HCT116 (cell line): Measurements from ENCODE around the gene C2orf80. TPM values are rescaled to one million over a fixed set of nuclear protein-coding genes. Genes with fewer than 3 reads are reported as not detected.

Experiments
- ATAC-seq: fragments of 200-7000 bp; cut with Tn5 transposase; 2 replicates; pipeline ENCODE4 v1.9.1; 2020; ENCODE audit warnings: mild to moderate bottlenecking, moderate library complexity
- BruUV-seq: library from RNA; stranded (reverse); fragments of 400-500 nt; replicated peaks from 2 replicates; lab custom pipeline; 2021; lab: Mats Ljungman, UMichigan
- CTCF ChIA-PET: fragments of 300-600 bp; sonication (Branson Sonifier 250); formaldehyde crosslinking; loops from one replicate; lab custom pipeline; 2021; ENCODE audit warnings: antibody characterized with exemption; lab: Charles Lee
- POLR2A ChIA-PET: fragments of 300-600, 350-600 bp; sonication (Branson Sonifier 250); formaldehyde crosslinking; loops from one replicate; lab custom pipeline; 2021; ENCODE audit warnings: antibody characterized with exemption; lab: Charles Lee
- RAD21 ChIA-PET, 2 experiments: fragments of 300-600 bp; sonication (Branson Sonifier 250); formaldehyde crosslinking; loops; one replicate each; lab custom pipeline; 2023; ENCODE audit warnings: low total read pairs in 2 of 2; ENCODE audit not compliant: uncharacterized antibody in 2 of 2, unreplicated experiment in 2 of 2, low non-redundant PET in 1 of 2; lab: Charles Lee
- DNase-seq: peaks from one replicate; pipeline ENCODE4 v3.0.0-alpha.2; 2010; ENCODE audit warnings: low read depth, low spot score
- H2AFZ ChIP-seq: fragments of 200-600 bp; shearing (Covaris generic), sonication (generic); 2 replicates; pipeline ENCODE4 v1.6.1; 2017; ENCODE audit warnings: low read depth, mixed run types, mixed read lengths, antibody characterized with exemption, low read length; ENCODE audit not compliant: poor library complexity, severe bottlenecking
- H3K27ac ChIP-seq: 2 replicates; pipeline ENCODE4 v1.5.1; 2012; ENCODE audit warnings: low read depth, low read length
- H3K27me3 ChIP-seq: fragments of 200-600 bp; sonication (generic); 2 replicates; pipeline ENCODE4 v1.6.1; 2016; ENCODE audit warnings: mixed run types, low read length, mixed read lengths; ENCODE audit not compliant: insufficient read depth
- H3K36me3 ChIP-seq, 2 experiments: fragments of 200-500 bp in 1 of 2; fragments of 200-600 bp in 1 of 2; sonication (Bioruptor generic) in 1 of 2; sonication (generic) in 1 of 2; 2 replicates each; pipeline versions ENCODE4 v1.5.1 to v1.6.1; 2014 to 2016; ENCODE audit warnings: low read length in 2 of 2, inconsistent platforms in 1 of 2, mixed read lengths in 1 of 2, mixed run types in 1 of 2; ENCODE audit not compliant: insufficient read depth in 2 of 2, control insufficient read depth in 1 of 2
- H3K4me1 ChIP-seq, 2 experiments: fragments of 200-600 bp in 1 of 2; sonication (generic) in 1 of 2; 2 replicates each; pipeline versions ENCODE4 v1.5.1 to v1.6.1; 2012 to 2017; ENCODE audit warnings: low read length in 2 of 2, inconsistent platforms in 1 of 2, mild to moderate bottlenecking in 1 of 2, mixed read lengths in 1 of 2, mixed run types in 1 of 2, moderate library complexity in 1 of 2; ENCODE audit not compliant: insufficient read depth in 2 of 2, control insufficient read depth in 1 of 2
- H3K4me2 ChIP-seq: fragments of 200-600 bp; sonication (generic); 2 replicates; pipeline ENCODE4 v1.6.1; 2017; ENCODE audit warnings: mixed run types, low read length, mixed read lengths
- H3K4me3 ChIP-seq, 2 experiments: fragments of 200-600 bp in 1 of 2; sonication (generic) in 1 of 2; replicated peaks in 1 of 2; 2 replicates each; pipeline ENCODE4 v1.5.1; 2011 to 2016; ENCODE audit warnings: low read length in 2 of 2, control low read depth in 1 of 2, low read depth in 1 of 2, mild to moderate bottlenecking in 1 of 2, mixed read lengths in 1 of 2, mixed run types in 1 of 2
- H3K79me2 ChIP-seq: fragments of 200-600 bp; sonication (generic); 2 replicates; pipeline ENCODE4 v1.6.1; 2017; ENCODE audit warnings: mild to moderate bottlenecking, mixed run types, low read length, moderate library complexity, mixed read lengths; ENCODE audit not compliant: insufficient read depth
- H3K9ac ChIP-seq: fragments of 200-600 bp; sonication (generic); 2 replicates; pipeline ENCODE4 v1.6.1; 2016; ENCODE audit warnings: low read length, mixed read lengths
- H3K9me2 ChIP-seq: fragments of 200-600 bp; sonication (generic), shearing (Covaris generic); 2 replicates; pipeline ENCODE4 v1.6.1; 2017; ENCODE audit warnings: mixed run types, mild to moderate bottlenecking, moderate library complexity; ENCODE audit not compliant: insufficient read depth
- H3K9me3 ChIP-seq, 2 experiments: fragments of 200-500 bp in 1 of 2; fragments of 200-600 bp in 1 of 2; sonication (Bioruptor generic) in 1 of 2; sonication (generic) in 1 of 2; 2 replicates each; pipeline ENCODE4 v1.6.1; 2014 to 2017; ENCODE audit warnings: low read length in 2 of 2, mixed read lengths in 2 of 2, inconsistent platforms in 1 of 2, low read depth in 1 of 2, mild to moderate bottlenecking in 1 of 2, mixed run types in 1 of 2, moderate library complexity in 1 of 2; ENCODE audit not compliant: control insufficient read depth in 1 of 2, insufficient read depth in 1 of 2
- H4K20me1 ChIP-seq: fragments of 200-600 bp; sonication (generic), shearing (Covaris generic); 2 replicates; pipeline ENCODE4 v1.6.1; 2017; ENCODE audit warnings: mixed run types, mild to moderate bottlenecking, moderate library complexity; ENCODE audit not compliant: insufficient read depth
- ATF3 ChIP-seq: IDR thresholded peaks from 2 replicates; pipeline ENCODE4 v1.6.1; 2012
- CBX3 ChIP-seq: IDR thresholded peaks from 2 replicates; pipeline ENCODE4 v1.6.1; 2012; ENCODE audit warnings: low read depth
- CTCF ChIP-seq, 3 experiments: fragments of 200-600 bp in 1 of 3; sonication (generic) in 1 of 3; IDR thresholded peaks in 2 of 3; conservative IDR thresholded peaks in 1 of 3; 2 replicates each; pipeline ENCODE4 v1.5.1; 2012 to 2017; ENCODE audit warnings: low read depth in 2 of 3, low read length in 2 of 3, antibody characterized with exemption in 1 of 3, borderline replicate concordance in 1 of 3, control low read depth in 1 of 3, mild to moderate bottlenecking in 1 of 3, mixed read lengths in 1 of 3, mixed run types in 1 of 3, moderate library complexity in 1 of 3; ENCODE audit not compliant: insufficient read depth in 1 of 3
- EZH2phosphoT487 ChIP-seq: fragments of 200-600 bp; IDR thresholded peaks from 2 replicates; pipeline ENCODE4 v1.6.1; 2018; ENCODE audit warnings: antibody characterized with exemption, borderline replicate concordance
- POLR2A ChIP-seq: IDR thresholded peaks from 2 replicates; pipeline ENCODE4 v1.7.0; 2011; ENCODE audit warnings: borderline replicate concordance; ENCODE audit not compliant: insufficient read depth, insufficient read length; ENCODE audit errors: extremely low read depth
- RAD21 ChIP-seq: IDR thresholded peaks from 2 replicates; pipeline ENCODE4 v1.6.1; 2012; ENCODE audit warnings: low read depth, mild to moderate bottlenecking
- REST ChIP-seq: IDR thresholded peaks from 2 replicates; pipeline ENCODE4 v1.6.1; 2012; ENCODE audit warnings: low read depth
- SRF ChIP-seq: IDR thresholded peaks from 2 replicates; pipeline ENCODE4 v1.6.1; 2012; ENCODE audit warnings: low read depth
- intact Hi-C: fragments of 100-400 bp; cut with micrococcal nuclease; formaldehyde crosslinking; loops from 2 replicates; pipeline ENCODE4 v1.10.0; 2022
- total RNA-seq: library from RNA; stranded (reverse); gene quantifications from one replicate; pipeline ENCODE4 v1.2.1, GENCODE V29; 2021; ENCODE audit not compliant: unreplicated experiment

The C2orf80 gene
- total RNA-seq, 1 experiment from 2014 or later = not detected

- TF ChIP-seq EZH2phosphoT487 (no peak), ATF3 (no peak), CBX3 (no peak), RAD21 (no peak), CTCF (IDR thresholded peaks at IDR 0.05 in 2 of 3, conservative IDR thresholded peaks at IDR 0.05 in 1 of 3; ENCODE audit: borderline replicate concordance in 1 of 3, insufficient read depth in 1 of 3, low read depth in 2 of 3, low read length in 2 of 3) (no peak), POLR2A (no peak)
These were observed 45.0 kb upstream of the C2orf80 start (continued) for GRCh38 chr2:208234786-208235185.

GRCh38 chr2:208228476-208228875, 38.6 kb upstream of the C2orf80 start:
- ATAC-seq (no peak), DNase-seq (no peak)
- Histone ChIP-seq H3K9me2 (no peaks in the 10 kb centered on the region), H2AFZ (no peak overlapping the region), H4K20me1 (no peaks in the 10 kb centered on the region), H3K4me1 (peaks cover 0 to 6% of the 10 kb centered on the region in 2 experiments; a peak in 2 of 4 replicates), H3K27me3 (no peaks in the 10 kb centered on the region), H3K9me3 (peaks cover 0 to 6% of the 10 kb centered on the region in 2 experiments; a peak in 1 of 4 replicates), H3K9ac (no peak overlapping the region), H3K4me3 (no peak overlapping the region), H3K79me2 (no peaks in the 10 kb centered on the region), H3K27ac (no peak overlapping the region), H3K36me3 (no peaks in the 10 kb centered on the region), H3K4me2 (no peak overlapping the region)
- intact Hi-C loops = no loop called here
- ChIA-PET POLR2A (no interaction called here), CTCF (no interaction called here), RAD21 (no interaction called here)
- TF ChIP-seq SRF = no peak
- no peak for TF ChIP-seq REST
- BruUV-seq = no TSS peak
